ENCODE measurements around the gene GTF2H1.

Gene GTF2H1

GRCh38 chr11:18307461-18308139 lies 14.8 kb upstream of the GTF2H1 start:
- H3K27ac ChIP-seq (ENCODE audit: insufficient read depth, low read length, poor library complexity, severe bottlenecking) = no peak overlapping the region
- H3K36me3 ChIP-seq (ENCODE audit: control insufficient read depth, insufficient read depth, low read length) = peaks cover 65% of the 10 kb centered on the region
- H3K4me3 ChIP-seq (ENCODE audit: insufficient read depth, low read depth, low read length, poor library complexity, severe bottlenecking) = no peak overlapping the region
- no peaks in the 10 kb centered on the region for H3K4me1 ChIP-seq (ENCODE audit: control insufficient read depth, insufficient read depth, low read length, poor library complexity, severe bottlenecking)
- H3K27me3 ChIP-seq (replicated peaks; ENCODE audit: control insufficient read depth, insufficient read depth, low read length, poor library complexity, severe bottlenecking) = no peaks in the 10 kb centered on the region
- no peaks in the 10 kb centered on the region for H3K9me3 ChIP-seq (ENCODE audit: control insufficient read depth, low read length)
- no peak for DNase-seq

GRCh38 chr11:18308242-18308641 lies 14.1 kb upstream of the GTF2H1 start:
- Histone ChIP-seq H3K9me3 (ENCODE audit: control insufficient read depth, low read length) (no peaks in the 10 kb centered on the region), H3K36me3 (ENCODE audit: control insufficient read depth, insufficient read depth, low read length) (peaks cover 64% of the 10 kb centered on the region), H3K27me3 (replicated peaks; ENCODE audit: control insufficient read depth, insufficient read depth, low read length, poor library complexity, severe bottlenecking) (no peaks in the 10 kb centered on the region), H3K4me3 (ENCODE audit: insufficient read depth, low read depth, low read length, poor library complexity, severe bottlenecking) (no peak overlapping the region), H3K4me1 (ENCODE audit: control insufficient read depth, insufficient read depth, low read length, poor library complexity, severe bottlenecking) (no peaks in the 10 kb centered on the region), H3K27ac (ENCODE audit: insufficient read depth, low read length, poor library complexity, severe bottlenecking) (no peak overlapping the region)
- no peak for DNase-seq

- Histone ChIP-seq H3K9me3 (ENCODE audit: control insufficient read depth, low read length) (no peaks in the 10 kb centered on the region), H3K4me1 (ENCODE audit: control insufficient read depth, insufficient read depth, low read length, poor library complexity, severe bottlenecking) (no peaks in the 10 kb centered on the region), H3K27ac (ENCODE audit: insufficient read depth, low read length, poor library complexity, severe bottlenecking) (no peak overlapping the region), H3K27me3 (replicated peaks; ENCODE audit: control insufficient read depth, insufficient read depth, low read length, poor library complexity, severe bottlenecking) (no peaks in the 10 kb centered on the region), H3K4me3 (ENCODE audit: insufficient read depth, low read depth, low read length, poor library complexity, severe bottlenecking) (no peak overlapping the region), H3K36me3 (ENCODE audit: control insufficient read depth, insufficient read depth, low read length) (peaks cover 58% of the 10 kb centered on the region)
- DNase-seq = no peak
These were observed 12.7 kb upstream of the GTF2H1 start for GRCh38 chr11:18309691-18310090.

- no peak overlapping the region for H3K27ac ChIP-seq (ENCODE audit: insufficient read depth, low read length, poor library complexity, severe bottlenecking)
- no peaks in the 10 kb centered on the region for H3K27me3 ChIP-seq (replicated peaks; ENCODE audit: control insufficient read depth, insufficient read depth, low read length, poor library complexity, severe bottlenecking)
- no peaks in the 10 kb centered on the region for H3K9me3 ChIP-seq (ENCODE audit: control insufficient read depth, low read length)
- no peak for DNase-seq
- H3K4me1 ChIP-seq (ENCODE audit: control insufficient read depth, insufficient read depth, low read length, poor library complexity, severe bottlenecking) = no peaks in the 10 kb centered on the region
- peaks cover 47% of the 10 kb centered on the region for H3K36me3 ChIP-seq (ENCODE audit: control insufficient read depth, insufficient read depth, low read length)
- no peak overlapping the region for H3K4me3 ChIP-seq (ENCODE audit: insufficient read depth, low read depth, low read length, poor library complexity, severe bottlenecking)
These were observed 11.5 kb upstream of the GTF2H1 start for GRCh38 chr11:18310800-18311340.

- Histone ChIP-seq H3K36me3 (ENCODE audit: control insufficient read depth, insufficient read depth, low read length) (peaks cover 35% of the 10 kb centered on the region), H3K9me3 (ENCODE audit: control insufficient read depth, low read length) (no peaks in the 10 kb centered on the region), H3K4me3 (ENCODE audit: insufficient read depth, low read depth, low read length, poor library complexity, severe bottlenecking) (no peak overlapping the region), H3K27me3 (replicated peaks; ENCODE audit: control insufficient read depth, insufficient read depth, low read length, poor library complexity, severe bottlenecking) (no peaks in the 10 kb centered on the region), H3K4me1 (ENCODE audit: control insufficient read depth, insufficient read depth, low read length, poor library complexity, severe bottlenecking) (no peaks in the 10 kb centered on the region), H3K27ac (ENCODE audit: insufficient read depth, low read length, poor library complexity, severe bottlenecking) (no peak overlapping the region)
- no peak for DNase-seq
These were observed 10.4 kb upstream of the GTF2H1 start for GRCh38 chr11:18312012-18312411.

GRCh38 chr11:18312663-18313420 lies 9.5 kb upstream of the GTF2H1 start:
- Histone ChIP-seq H3K36me3 (ENCODE audit: control insufficient read depth, insufficient read depth, low read length) (peaks cover 34% of the 10 kb centered on the region), H3K27ac (ENCODE audit: insufficient read depth, low read length, poor library complexity, severe bottlenecking) (no peak overlapping the region), H3K27me3 (replicated peaks; ENCODE audit: control insufficient read depth, insufficient read depth, low read length, poor library complexity, severe bottlenecking) (no peaks in the 10 kb centered on the region), H3K4me3 (ENCODE audit: insufficient read depth, low read depth, low read length, poor library complexity, severe bottlenecking) (no peak overlapping the region), H3K4me1 (ENCODE audit: control insufficient read depth, insufficient read depth, low read length, poor library complexity, severe bottlenecking) (no peaks in the 10 kb centered on the region), H3K9me3 (ENCODE audit: control insufficient read depth, low read length) (no peaks in the 10 kb centered on the region)
- DNase-seq = no peak

GRCh38 chr11:18313965-18314763 lies 8.2 kb upstream of the GTF2H1 start:
- Histone ChIP-seq H3K27me3 (replicated peaks; ENCODE audit: control insufficient read depth, insufficient read depth, low read length, poor library complexity, severe bottlenecking) (no peaks in the 10 kb centered on the region), H3K36me3 (ENCODE audit: control insufficient read depth, insufficient read depth, low read length) (peaks cover 20% of the 10 kb centered on the region), H3K9me3 (ENCODE audit: control insufficient read depth, low read length) (no peaks in the 10 kb centered on the region), H3K27ac (ENCODE audit: insufficient read depth, low read length, poor library complexity, severe bottlenecking) (no peak overlapping the region), H3K4me1 (ENCODE audit: control insufficient read depth, insufficient read depth, low read length, poor library complexity, severe bottlenecking) (no peaks in the 10 kb centered on the region), H3K4me3 (ENCODE audit: insufficient read depth, low read depth, low read length, poor library complexity, severe bottlenecking) (no peak overlapping the region)
- DNase-seq = no peak

- DNase-seq = no peak
- H3K4me3 ChIP-seq (ENCODE audit: insufficient read depth, low read depth, low read length, poor library complexity, severe bottlenecking) = no peak overlapping the region
- H3K27ac ChIP-seq (ENCODE audit: insufficient read depth, low read length, poor library complexity, severe bottlenecking) = no peak overlapping the region
- H3K4me1 ChIP-seq (ENCODE audit: control insufficient read depth, insufficient read depth, low read length, poor library complexity, severe bottlenecking) = no peaks in the 10 kb centered on the region
- H3K9me3 ChIP-seq (ENCODE audit: control insufficient read depth, low read length) = no peaks in the 10 kb centered on the region
- H3K36me3 ChIP-seq (ENCODE audit: control insufficient read depth, insufficient read depth, low read length) = peaks cover 13% of the 10 kb centered on the region
- no peaks in the 10 kb centered on the region for H3K27me3 ChIP-seq (replicated peaks; ENCODE audit: control insufficient read depth, insufficient read depth, low read length, poor library complexity, severe bottlenecking)
These were observed 7.4 kb upstream of the GTF2H1 start for GRCh38 chr11:18314784-18315523.

- no peak for DNase-seq
- H3K27ac ChIP-seq (ENCODE audit: insufficient read depth, low read length, poor library complexity, severe bottlenecking) = no peak overlapping the region
These were observed 6.5 kb upstream of the GTF2H1 start for GRCh38 chr11:18315893-18316292.

More at GRCh38 chr11:18315893-18316292, 6.5 kb upstream of the GTF2H1 start:
- Histone ChIP-seq H3K4me3 (ENCODE audit: insufficient read depth, low read depth, low read length, poor library complexity, severe bottlenecking) (no peak overlapping the region), H3K36me3 (ENCODE audit: control insufficient read depth, insufficient read depth, low read length) (peaks cover 3% of the 10 kb centered on the region), H3K4me1 (ENCODE audit: control insufficient read depth, insufficient read depth, low read length, poor library complexity, severe bottlenecking) (peaks cover 5% of the 10 kb centered on the region), H3K27me3 (replicated peaks; ENCODE audit: control insufficient read depth, insufficient read depth, low read length, poor library complexity, severe bottlenecking) (no peaks in the 10 kb centered on the region), H3K9me3 (ENCODE audit: control insufficient read depth, low read length) (no peaks in the 10 kb centered on the region)
